ENCODE results near the gene DAND5.

DAND5 gene

DNA sequence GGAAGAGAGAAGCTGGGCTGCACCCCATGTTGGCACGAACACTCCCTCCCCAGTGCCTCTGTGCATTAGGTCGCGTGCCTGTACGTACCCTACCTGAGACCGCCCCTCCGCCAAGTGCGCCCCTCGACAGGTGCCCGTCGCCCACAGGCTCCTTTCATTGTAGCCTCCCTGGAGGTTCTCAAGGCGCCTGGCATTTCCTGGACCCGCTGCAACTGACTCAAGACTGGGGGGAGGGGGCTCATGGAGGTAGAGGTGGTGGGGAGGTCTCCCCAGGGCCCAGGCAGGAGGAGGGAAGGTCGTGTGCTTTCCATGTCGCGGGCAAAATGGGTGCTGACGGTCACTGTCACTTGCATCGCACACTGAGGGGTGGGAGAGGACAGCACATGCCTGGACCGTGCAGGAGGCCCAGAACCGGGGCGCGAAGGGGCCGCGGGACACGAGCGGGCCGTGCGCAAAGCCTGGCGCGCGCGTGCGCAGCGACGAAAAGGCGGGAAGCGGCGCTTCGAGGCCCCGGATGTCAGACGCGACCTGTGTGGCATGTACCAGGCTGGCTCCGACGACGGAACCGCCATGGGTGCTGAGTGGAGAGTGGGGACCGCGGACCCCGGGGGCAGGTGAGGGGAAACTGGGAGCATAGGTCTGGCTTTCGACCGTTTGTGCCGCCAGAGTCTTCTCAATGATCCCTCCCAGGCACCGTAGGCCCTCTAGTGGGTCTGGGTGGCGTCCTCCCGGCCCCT, 42.4 kb downstream of the DAND5 start:
- no peak for DNase-seq

- no peak for DNase-seq
Observed at GRCh38 chr19:13012390-13012689, 43.0 kb downstream of the DAND5 start.

- DNase-seq: no peak
Observed at GRCh38 chr19:13012690-13013608, 43.6 kb downstream of the DAND5 start.

DNA sequence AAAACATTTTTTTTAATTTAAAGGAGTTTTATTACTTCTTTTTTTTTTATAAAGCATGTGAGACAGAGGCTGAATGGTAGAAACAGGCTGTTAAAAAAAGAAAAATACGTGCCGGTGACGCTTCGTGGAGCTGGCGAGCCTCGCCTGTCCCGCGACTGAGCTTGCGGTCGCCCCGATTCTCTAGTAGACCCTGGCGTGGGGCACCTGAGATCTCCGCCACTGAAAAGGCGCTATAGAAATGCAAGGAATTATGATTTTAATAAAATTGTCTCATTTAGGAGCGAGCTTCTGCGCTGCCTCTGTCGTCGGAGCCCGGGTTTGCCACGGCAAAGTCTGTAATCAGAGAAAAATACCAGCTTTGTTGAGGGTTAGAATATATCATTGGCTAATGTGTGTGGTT, 44.3 kb downstream of the DAND5 start:
- no peak for DNase-seq

DNA sequence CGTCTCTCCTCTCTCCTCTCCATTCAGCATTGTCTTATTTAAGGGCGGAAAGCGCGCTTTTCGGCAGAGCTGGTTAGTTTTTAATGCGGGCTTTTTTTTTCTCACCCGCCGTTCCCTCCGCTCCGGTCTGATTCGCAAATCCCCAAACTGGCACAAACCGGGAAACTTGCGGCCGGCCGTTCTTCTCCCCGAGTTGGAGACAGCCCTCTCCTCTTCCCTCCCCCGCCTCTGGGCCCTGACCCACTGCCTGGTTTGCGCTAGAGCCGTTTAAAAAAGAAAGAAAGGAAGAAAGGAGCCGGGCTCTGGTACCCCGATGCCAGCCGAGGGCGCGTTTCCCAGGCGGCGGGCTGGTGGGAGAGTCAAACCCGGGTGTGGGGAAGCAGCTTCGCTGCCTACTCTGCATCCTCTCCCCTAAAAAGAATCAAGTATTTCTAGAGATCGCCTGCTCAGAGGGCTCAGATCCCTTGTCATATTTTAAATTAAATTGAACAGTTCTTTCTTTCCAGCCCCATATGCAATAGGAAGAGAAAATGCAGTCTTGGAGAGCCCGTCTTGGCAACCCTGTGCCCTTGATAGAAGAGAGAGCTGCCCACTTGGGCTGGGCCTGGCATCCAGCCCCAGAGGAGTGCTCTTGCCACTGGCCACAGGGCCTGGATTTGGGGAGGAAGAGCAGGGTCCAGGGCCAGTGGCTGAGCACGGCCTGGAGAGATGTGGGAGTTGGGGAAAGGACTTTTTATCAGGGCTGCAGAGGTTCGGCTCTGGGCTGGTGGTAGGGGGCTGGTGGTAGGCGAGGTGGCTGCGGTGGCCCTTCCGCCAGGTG, 44.9 kb downstream of the DAND5 start:
- DNase-seq: no peak

DNA sequence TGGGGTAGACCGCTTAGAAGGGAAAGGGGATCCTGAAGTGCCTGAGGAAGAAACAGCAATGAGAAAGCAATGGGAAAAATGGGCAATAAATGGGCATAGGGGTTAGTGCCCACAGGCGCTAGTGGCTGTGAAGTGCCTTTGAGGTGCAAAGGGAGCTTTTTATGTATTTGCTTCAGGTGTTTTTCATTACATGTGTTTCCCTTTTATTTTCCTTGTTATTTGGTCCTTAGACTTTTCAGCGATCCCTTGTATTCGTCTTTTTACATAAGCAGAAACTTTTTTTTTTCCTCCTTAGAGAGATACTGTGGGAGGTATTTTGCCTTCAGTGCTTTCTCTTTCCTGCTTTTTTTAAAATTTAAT, 45.5 kb downstream of the DAND5 start:
- DNase-seq: no peak

- no peak for DNase-seq
Observed at GRCh38 chr19:13015361-13016223, 46.2 kb downstream of the DAND5 start.

DNA sequence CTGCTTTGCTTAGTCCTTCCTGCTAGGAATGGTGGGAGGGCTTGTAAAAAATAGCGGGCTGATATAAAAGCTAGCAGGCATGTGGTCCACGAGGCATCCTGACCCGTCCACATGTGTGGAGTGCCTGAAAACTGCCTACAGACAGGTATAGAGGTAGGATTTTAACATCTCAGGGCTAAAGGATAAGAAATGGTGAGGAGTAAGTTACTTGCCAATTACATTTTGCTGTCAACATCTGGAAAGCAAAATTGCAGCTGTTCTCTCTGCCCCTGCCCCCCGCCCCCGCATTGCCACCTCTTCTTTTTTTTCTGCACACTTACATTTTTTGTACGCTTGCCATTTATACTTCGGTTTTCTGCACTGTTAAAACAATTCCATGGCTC, 46.9 kb downstream of the DAND5 start:
- DNase-seq: no peak

- no peak for DNase-seq
Observed at GRCh38 chr19:13016628-13017305, 47.4 kb downstream of the DAND5 start.

DNA sequence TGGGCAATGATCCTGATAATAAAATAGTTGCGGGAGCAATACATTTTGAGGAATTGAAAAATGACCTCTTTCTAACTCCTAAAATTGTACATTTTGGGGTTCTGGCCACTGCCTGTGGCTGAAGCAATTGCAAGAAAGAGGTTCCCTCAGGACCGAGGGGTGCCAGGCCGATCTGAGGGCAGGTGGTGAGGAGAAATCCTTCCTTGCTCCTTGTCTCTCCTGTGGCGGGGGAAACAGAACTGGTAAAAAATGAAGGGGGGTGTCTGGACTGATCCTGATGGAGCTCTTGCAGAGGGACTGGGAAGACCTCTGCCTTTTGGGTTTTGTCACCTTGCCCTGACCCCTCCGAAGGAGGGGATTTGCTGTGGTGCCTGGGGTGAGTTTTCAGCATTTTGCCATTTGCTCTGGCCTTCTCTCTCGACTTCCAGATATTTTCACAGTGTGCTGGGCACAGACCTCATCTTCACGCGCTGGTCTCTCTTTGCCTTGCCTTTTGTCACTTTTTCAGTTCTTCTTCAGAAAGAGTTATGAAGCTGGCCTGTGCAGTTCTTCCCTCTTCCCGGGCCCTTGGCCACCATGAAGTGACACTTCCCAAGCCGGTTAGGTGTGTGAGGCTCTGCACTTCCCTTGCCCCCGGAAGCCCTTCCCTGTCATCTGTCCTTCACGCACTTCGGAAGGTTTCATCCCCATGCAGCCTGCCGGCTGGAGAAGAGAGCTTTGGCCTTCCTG, 48.1 kb downstream of the DAND5 start:
- DNase-seq: no peak

- no peak for DNase-seq
Observed at GRCh38 chr19:13018035-13018914, 48.9 kb downstream of the DAND5 start.

DNA sequence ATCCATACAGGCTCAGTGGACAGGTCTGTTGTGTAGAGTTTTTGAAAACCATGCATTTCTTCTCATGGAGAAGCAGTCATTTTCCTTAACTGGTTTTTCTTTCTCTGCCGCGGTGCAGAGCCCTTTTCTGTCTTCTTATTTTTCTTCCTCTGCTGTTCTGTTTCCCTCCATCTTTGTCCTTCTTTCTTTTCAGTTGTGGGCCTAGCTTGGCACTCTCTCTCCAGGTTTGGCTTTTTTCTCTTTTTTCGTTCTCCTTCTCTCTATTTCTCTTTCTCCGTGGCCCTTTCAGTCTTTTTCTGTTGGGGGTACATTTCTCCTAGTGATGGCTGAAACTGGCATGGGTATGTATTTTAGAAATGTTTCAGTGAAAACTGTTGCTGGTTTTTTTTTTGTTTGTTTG, 50.0 kb downstream of the DAND5 start:
- DNase-seq: no peak

- DNase-seq: no peak
Observed at GRCh38 chr19:13020002-13020414, 50.6 kb downstream of the DAND5 start.

- no peak for DNase-seq
Observed at GRCh38 chr19:13022111-13022858, 52.9 kb downstream of the DAND5 start.

GRCh38 chr19:13022859-13023636, 53.7 kb downstream of the DAND5 start:
- DNase-seq: no peak

DNA sequence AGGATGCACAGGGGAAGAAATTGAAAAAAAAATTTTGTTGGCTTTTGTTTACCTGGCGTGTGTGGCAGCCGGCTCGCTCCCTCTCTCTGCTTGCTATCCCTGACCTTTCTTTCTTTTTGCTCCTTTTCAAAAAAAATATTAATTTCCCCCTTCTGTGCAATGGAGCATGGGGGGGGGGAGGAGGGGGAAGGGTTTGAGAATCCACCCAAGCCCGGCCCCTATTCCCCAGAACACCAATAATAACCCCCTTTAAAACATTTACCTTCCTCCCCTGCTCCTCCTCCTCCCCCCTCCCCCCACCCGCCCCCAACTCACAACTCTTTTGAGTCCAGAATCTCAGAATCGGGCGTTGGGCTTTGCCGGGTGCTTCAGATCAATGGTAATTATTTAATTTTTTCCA, 54.3 kb downstream of the DAND5 start:
- no peak for DNase-seq

Data from NCI-H187 (cell line).